SK-N-MC (cell line): ENCODE results near the gene LRRC52.

Experiments
- EZH2 ChIP-seq: fragments of 200-600 bp; sonication (generic); IDR thresholded peaks from one replicate; pipeline ENCODE4 v1.6.1; 2017; ENCODE audit warnings: antibody characterized with exemption
- FOXP2 ChIP-seq: optimal IDR thresholded peaks from 2 replicates; pipeline ENCODE3; 2011; ENCODE audit warnings: mild to moderate bottlenecking, moderate library complexity; ENCODE audit not compliant: insufficient read depth; ENCODE audit errors: extremely low read length, control extremely low read depth
- POLR2AphosphoS5 ChIP-seq: IDR thresholded peaks from 2 replicates; pipeline ENCODE4 v1.6.1; 2012; ENCODE audit warnings: mild to moderate bottlenecking, low read depth, low read length, borderline replicate concordance

GRCh38 chr1:165605246-165605645 lies 61.4 kb downstream of the LRRC52 start:
- no peak for TF ChIP-seq POLR2AphosphoS5
- no peak for TF ChIP-seq EZH2
- no peak for TF ChIP-seq FOXP2
